ENCODE results near the gene NBEA. TPM values are rescaled to one million over a fixed set of nuclear protein-coding genes. Genes with fewer than 3 reads are reported as not detected.

Gene NBEA
- total RNA-seq, 5 donors from 2014 or later (not counting 1 experiment from before 2014, with no cell fraction given), result 1.3 to 8.7 (median 3.7) TPM

DNA sequence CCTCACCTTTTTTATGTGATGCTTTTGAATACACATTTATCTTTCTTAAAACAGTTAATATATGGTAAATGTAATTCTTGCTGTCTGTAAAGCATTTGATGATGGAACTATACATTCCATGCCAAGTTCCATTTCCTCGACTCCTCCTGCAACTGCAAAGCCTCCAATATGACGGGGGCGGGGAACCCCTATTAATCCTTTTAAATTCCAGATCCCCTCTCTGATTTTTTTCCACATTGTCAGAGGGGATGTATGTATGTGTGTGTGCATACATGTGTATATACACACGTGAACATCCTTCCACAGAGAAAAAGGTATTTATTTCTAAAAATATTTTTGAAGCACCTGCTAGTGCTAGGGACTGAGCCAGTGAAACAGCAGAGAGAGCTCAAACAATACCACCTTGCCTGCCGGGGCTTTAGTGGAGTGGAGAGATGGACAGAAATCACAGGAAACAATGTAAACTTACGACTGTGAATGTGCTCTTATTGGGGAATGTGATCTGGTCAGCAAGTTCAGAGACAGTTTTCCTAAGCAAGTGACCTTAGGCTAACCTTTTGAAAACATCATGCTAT, 559.7 kb downstream of the NBEA start:
- no peaks in the 10 kb centered on the region for H3K4me1 ChIP-seq (ENCODE audit: control insufficient read depth in 1 of 2, extremely low read depth in 1 of 2, insufficient read depth in 2 of 2, low read length in 2 of 2)
- 86% methylated on average over 1 of the region's 6 CpGs for WGBS (ENCODE audit: insufficient coverage)
- no peak overlapping the region for H3K4me3 Mint-ChIP-seq
- H3K27me3 Mint-ChIP-seq, result no peaks in the 10 kb centered on the region
- no peaks in the 10 kb centered on the region for H3K4me1 Mint-ChIP-seq
- H3K36me3 Mint-ChIP-seq, result no peaks in the 10 kb centered on the region
- no peak overlapping the region for H3K27ac Mint-ChIP-seq
- ChIA-PET POLR2A (no interaction called here), CTCF (no interaction called here)
- no peaks in the 10 kb centered on the region for H3K9me3 ChIP-seq
- peaks cover 0 to 3% (median 0%) of the 10 kb centered on the region in 3 donors for H3K9me3 Mint-ChIP-seq
- DNase-seq (no peak), ATAC-seq (replicated peaks in 1 of 4) (no peak)
- no peak overlapping the region for H3K27ac ChIP-seq (ENCODE audit: low read length)
- no peak overlapping the region for H3K4me3 ChIP-seq (ENCODE audit: control insufficient read depth in 1 of 2, extremely low read depth in 1 of 2, low read length in 1 of 2)
- H3K27me3 ChIP-seq (replicated peaks in 1 of 2; ENCODE audit: control insufficient read depth in 2 of 2, extremely low read depth in 1 of 2, insufficient read depth in 2 of 2, low read length in 1 of 2), result no peaks in the 10 kb centered on the region
- H3K36me3 ChIP-seq (ENCODE audit: control insufficient read depth in 2 of 2, extremely low read depth in 1 of 2, insufficient read depth in 1 of 2, low read length in 1 of 2), result no peaks in the 10 kb centered on the region

DNA sequence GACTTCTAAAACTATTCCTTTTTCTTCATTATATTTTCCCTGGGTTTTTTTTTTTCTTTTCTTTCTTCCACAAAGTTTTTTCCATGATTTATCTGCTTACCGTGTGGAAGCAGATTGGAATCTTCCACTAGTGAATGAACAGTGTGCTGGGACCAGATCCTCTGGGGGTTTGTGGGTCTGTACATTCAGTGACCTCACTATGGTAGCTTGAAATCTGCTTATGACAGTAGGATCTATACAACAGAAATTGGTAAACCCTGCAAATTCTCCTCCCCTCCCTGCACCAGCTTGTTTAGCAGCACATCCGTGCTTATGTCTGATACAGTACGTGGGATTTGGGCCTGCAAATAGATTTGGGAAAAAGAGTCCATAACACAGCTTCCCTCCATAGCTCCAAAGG, 560.4 kb downstream of the NBEA start:
- ChIA-PET POLR2A (no interaction called here), CTCF (no interaction called here)
- Histone ChIP-seq H3K36me3 (ENCODE audit: control insufficient read depth in 2 of 2, extremely low read depth in 1 of 2, insufficient read depth in 1 of 2, low read length in 1 of 2) (no peaks in the 10 kb centered on the region), H3K4me3 (ENCODE audit: control insufficient read depth in 1 of 2, extremely low read depth in 1 of 2, low read length in 1 of 2) (no peak overlapping the region), H3K27me3 (replicated peaks in 1 of 2; ENCODE audit: control insufficient read depth in 2 of 2, extremely low read depth in 1 of 2, insufficient read depth in 2 of 2, low read length in 1 of 2) (no peaks in the 10 kb centered on the region), H3K4me1 (ENCODE audit: control insufficient read depth in 1 of 2, extremely low read depth in 1 of 2, insufficient read depth in 2 of 2, low read length in 2 of 2) (no peaks in the 10 kb centered on the region), H3K9me3 (no peaks in the 10 kb centered on the region), H3K27ac (ENCODE audit: low read length) (no peak overlapping the region)
- WGBS (ENCODE audit: insufficient coverage), result no CpG with 5 or more reads among the region's 3 CpGs
- Mint-ChIP-seq H3K36me3 (no peaks in the 10 kb centered on the region), H3K4me1 (no peaks in the 10 kb centered on the region), H3K27me3 (no peaks in the 10 kb centered on the region), H3K9me3 (peaks cover 0 to 3% (median 0%) of the 10 kb centered on the region in 3 donors), H3K4me3 (no peak overlapping the region), H3K27ac (no peak overlapping the region)
- ATAC-seq (replicated peaks in 1 of 4), result no peak
- no peak for DNase-seq

DNA sequence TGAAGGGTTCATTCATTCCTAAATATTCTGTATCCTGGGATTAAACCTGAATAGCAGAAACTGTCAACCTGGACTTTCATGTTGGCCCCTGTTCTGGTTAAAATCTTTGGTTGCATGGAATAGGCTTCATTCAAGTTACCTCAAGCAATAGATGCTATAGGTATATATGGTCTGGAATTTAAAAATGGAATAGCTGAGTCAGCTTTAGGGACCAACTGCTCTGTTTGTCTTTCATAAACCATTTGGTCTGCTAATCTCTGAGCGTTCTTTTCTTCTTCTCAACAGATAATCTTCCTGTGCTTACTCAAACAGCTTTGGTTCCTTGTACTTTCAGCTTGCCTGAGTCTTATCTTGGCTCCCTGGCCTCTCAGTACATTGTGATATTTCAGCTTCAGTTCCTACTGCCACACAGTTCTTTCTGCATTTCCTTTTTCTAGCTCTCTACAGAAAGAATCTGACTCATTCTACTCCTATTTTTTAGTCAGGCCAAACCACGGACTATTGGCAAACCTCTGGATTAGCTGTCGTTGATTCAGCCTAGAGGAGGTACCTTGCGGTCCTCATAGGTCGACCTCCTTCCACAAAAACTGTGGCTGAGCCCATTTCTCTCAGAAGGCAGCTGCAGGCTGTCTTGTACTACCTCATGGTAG, 570.3 kb downstream of the NBEA start:
- no peak for DNase-seq
- Histone ChIP-seq H3K9me3 (no peaks in the 10 kb centered on the region), H3K27ac (ENCODE audit: low read length) (no peak overlapping the region), H3K4me1 (ENCODE audit: control insufficient read depth in 1 of 2, extremely low read depth in 1 of 2, insufficient read depth in 2 of 2, low read length in 2 of 2) (no peaks in the 10 kb centered on the region), H3K27me3 (replicated peaks in 1 of 2; ENCODE audit: control insufficient read depth in 2 of 2, extremely low read depth in 1 of 2, insufficient read depth in 2 of 2, low read length in 1 of 2) (no peaks in the 10 kb centered on the region), H3K36me3 (ENCODE audit: control insufficient read depth in 2 of 2, extremely low read depth in 1 of 2, insufficient read depth in 1 of 2, low read length in 1 of 2) (no peaks in the 10 kb centered on the region), H3K4me3 (ENCODE audit: control insufficient read depth in 1 of 2, extremely low read depth in 1 of 2, low read length in 1 of 2) (no peak overlapping the region)
- no peaks in the 10 kb centered on the region for H3K36me3 Mint-ChIP-seq
- WGBS (ENCODE audit: insufficient coverage), result 34% methylated on average over 3 of the region's 5 CpGs
- H3K4me1 Mint-ChIP-seq, result no peaks in the 10 kb centered on the region
- no peaks in the 10 kb centered on the region for H3K9me3 Mint-ChIP-seq
- no peak overlapping the region for H3K4me3 Mint-ChIP-seq
- POLR2A ChIA-PET, result interaction anchor here in 1 of 2 donors (1.2 kb wide), 1 partner anchor 16 kb away, joined by 6 read pairs; no protein-coding TSS in a partner anchor
- H3K27ac Mint-ChIP-seq, result no peak overlapping the region
- ATAC-seq (replicated peaks in 1 of 4), result no peak
- CTCF ChIA-PET, result interaction anchor here in 1 of 2 donors (0.7 kb wide), 1 partner anchor 24 kb away, joined by 8 read pairs; no protein-coding TSS in a partner anchor
- H3K27me3 Mint-ChIP-seq, result no peaks in the 10 kb centered on the region

DNA sequence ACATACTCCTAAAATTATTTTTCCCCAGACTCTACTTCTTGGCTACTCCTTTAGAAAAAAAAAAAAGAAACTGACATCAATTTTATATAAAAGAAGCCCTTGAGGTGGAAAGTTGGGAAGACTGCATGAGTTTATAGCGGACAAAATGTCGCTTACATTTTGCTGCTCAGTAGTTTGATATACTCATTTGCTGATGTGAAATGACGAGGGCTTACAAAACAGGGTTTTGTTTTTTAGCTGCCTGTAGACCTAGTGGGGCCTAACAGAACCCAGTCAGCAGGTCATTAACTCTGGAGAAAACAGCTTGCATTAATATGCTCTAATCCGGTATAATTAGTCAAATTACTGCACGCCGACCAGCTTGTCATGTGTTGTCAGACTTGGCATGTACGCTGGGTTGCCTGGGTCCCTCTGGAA, 572.0 kb downstream of the NBEA start:
- no peaks in the 10 kb centered on the region for H3K27me3 Mint-ChIP-seq
- no peaks in the 10 kb centered on the region for H3K4me1 Mint-ChIP-seq
- DNase-seq, result no peak
- no peak for ATAC-seq (replicated peaks in 1 of 4)
- Histone ChIP-seq H3K4me3 (ENCODE audit: control insufficient read depth in 1 of 2, extremely low read depth in 1 of 2, low read length in 1 of 2) (no peak overlapping the region), H3K27me3 (replicated peaks in 1 of 2; ENCODE audit: control insufficient read depth in 2 of 2, extremely low read depth in 1 of 2, insufficient read depth in 2 of 2, low read length in 1 of 2) (no peaks in the 10 kb centered on the region), H3K9me3 (no peaks in the 10 kb centered on the region), H3K4me1 (ENCODE audit: control insufficient read depth in 1 of 2, extremely low read depth in 1 of 2, insufficient read depth in 2 of 2, low read length in 2 of 2) (no peaks in the 10 kb centered on the region), H3K27ac (ENCODE audit: low read length) (no peak overlapping the region), H3K36me3 (ENCODE audit: control insufficient read depth in 2 of 2, extremely low read depth in 1 of 2, insufficient read depth in 1 of 2, low read length in 1 of 2) (no peaks in the 10 kb centered on the region)
- H3K36me3 Mint-ChIP-seq, result no peaks in the 10 kb centered on the region
- ChIA-PET CTCF (no interaction called here), POLR2A (no interaction called here)
- H3K4me3 Mint-ChIP-seq, result no peak overlapping the region
- no peak overlapping the region for H3K27ac Mint-ChIP-seq
- 88% methylated on average over 6 of the region's 7 CpGs for WGBS (ENCODE audit: insufficient coverage)
- H3K9me3 Mint-ChIP-seq, result no peaks in the 10 kb centered on the region

DNA sequence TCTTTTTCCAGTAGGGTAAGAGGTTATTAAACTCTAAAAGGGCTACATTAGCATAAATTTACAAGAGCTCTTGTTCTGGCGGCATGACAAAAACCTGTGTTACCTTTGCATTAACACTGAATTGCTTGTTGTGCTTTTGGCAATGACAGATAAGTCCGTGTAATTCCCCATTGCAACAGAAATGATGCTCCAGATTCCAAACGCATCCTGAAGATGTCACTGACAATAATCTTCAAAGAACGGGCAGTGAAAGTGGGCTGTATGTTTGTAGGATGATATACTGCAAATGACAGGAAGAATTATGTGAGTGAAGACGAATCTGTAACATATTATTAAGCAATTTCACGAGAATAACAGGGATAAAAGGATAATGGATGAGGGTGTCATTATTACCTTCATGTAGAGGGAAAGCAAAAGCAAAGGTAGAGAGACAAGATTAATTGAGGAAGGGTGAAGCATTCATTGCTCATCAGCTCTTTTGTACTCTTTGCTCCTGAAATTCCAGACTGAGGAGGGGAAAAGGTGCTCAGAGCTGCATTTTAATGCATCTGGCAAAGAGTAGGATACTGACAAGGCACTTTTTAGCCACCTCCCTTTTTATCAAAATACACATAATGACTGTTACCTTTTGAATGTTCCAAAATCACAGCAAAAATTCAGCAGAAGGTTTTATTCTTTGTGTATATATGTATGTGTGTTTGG, 572.9 kb downstream of the NBEA start:
- Histone ChIP-seq H3K27me3 (replicated peaks in 1 of 2; ENCODE audit: control insufficient read depth in 2 of 2, extremely low read depth in 1 of 2, insufficient read depth in 2 of 2, low read length in 1 of 2) (no peaks in the 10 kb centered on the region), H3K4me1 (ENCODE audit: control insufficient read depth in 1 of 2, extremely low read depth in 1 of 2, insufficient read depth in 2 of 2, low read length in 2 of 2) (no peaks in the 10 kb centered on the region), H3K36me3 (ENCODE audit: control insufficient read depth in 2 of 2, extremely low read depth in 1 of 2, insufficient read depth in 1 of 2, low read length in 1 of 2) (no peaks in the 10 kb centered on the region), H3K4me3 (ENCODE audit: control insufficient read depth in 1 of 2, extremely low read depth in 1 of 2, low read length in 1 of 2) (no peak overlapping the region), H3K27ac (ENCODE audit: low read length) (no peak overlapping the region), H3K9me3 (no peaks in the 10 kb centered on the region)
- no peak for DNase-seq
- Mint-ChIP-seq H3K36me3 (no peaks in the 10 kb centered on the region), H3K9me3 (no peaks in the 10 kb centered on the region), H3K4me1 (no peaks in the 10 kb centered on the region), H3K4me3 (no peak overlapping the region), H3K27me3 (no peaks in the 10 kb centered on the region), H3K27ac (no peak overlapping the region)
- 92% methylated on average over 4 of the region's 6 CpGs for WGBS (ENCODE audit: insufficient coverage)
- POLR2A ChIA-PET, result no interaction called here
- ATAC-seq (replicated peaks in 1 of 4), result no peak
- CTCF ChIA-PET, result no interaction called here

DNA sequence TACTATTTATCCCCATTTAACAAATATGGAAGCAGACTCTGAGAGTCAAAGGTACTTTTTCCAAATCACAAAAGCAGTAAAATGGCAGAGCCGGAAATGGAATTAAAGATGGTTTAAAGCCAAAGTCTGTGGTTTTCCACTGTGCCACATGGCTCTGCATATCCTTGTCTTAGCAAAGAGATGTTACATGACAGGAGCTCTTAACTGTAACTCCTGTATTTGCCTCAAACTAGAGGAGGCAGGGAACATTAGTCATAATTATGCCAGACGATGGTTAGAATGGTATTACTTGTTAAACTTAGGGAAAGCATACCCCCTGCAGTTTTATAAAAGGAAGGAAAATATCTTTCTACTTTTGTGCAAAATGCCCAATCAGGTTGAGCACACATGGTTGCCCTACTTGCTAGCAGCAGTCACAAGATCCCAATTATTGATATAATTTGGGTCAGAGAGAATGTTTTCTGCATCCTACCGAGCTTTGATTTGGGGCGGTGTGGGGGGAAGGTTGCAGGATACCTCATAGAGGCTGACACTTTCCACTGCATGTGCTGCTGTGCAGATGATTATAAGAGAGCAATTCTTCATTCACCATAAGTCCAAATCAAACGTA, 576.4 kb downstream of the NBEA start:
- Mint-ChIP-seq H3K27ac (no peak overlapping the region), H3K27me3 (no peaks in the 10 kb centered on the region), H3K36me3 (no peaks in the 10 kb centered on the region), H3K4me1 (no peaks in the 10 kb centered on the region), H3K4me3 (no peak overlapping the region), H3K9me3 (peaks cover 0 to 6% (median 0%) of the 10 kb centered on the region in 3 donors)
- Histone ChIP-seq H3K4me3 (ENCODE audit: control insufficient read depth in 1 of 2, extremely low read depth in 1 of 2, low read length in 1 of 2) (no peak overlapping the region), H3K9me3 (no peaks in the 10 kb centered on the region), H3K4me1 (ENCODE audit: control insufficient read depth in 1 of 2, extremely low read depth in 1 of 2, insufficient read depth in 2 of 2, low read length in 2 of 2) (no peaks in the 10 kb centered on the region), H3K36me3 (ENCODE audit: control insufficient read depth in 2 of 2, extremely low read depth in 1 of 2, insufficient read depth in 1 of 2, low read length in 1 of 2) (no peaks in the 10 kb centered on the region), H3K27ac (ENCODE audit: low read length) (no peak overlapping the region), H3K27me3 (replicated peaks in 1 of 2; ENCODE audit: control insufficient read depth in 2 of 2, extremely low read depth in 1 of 2, insufficient read depth in 2 of 2, low read length in 1 of 2) (no peaks in the 10 kb centered on the region)
- ATAC-seq (replicated peaks in 1 of 4), result no peak
- CTCF ChIA-PET, result no interaction called here
- POLR2A ChIA-PET, result no interaction called here
- WGBS (ENCODE audit: insufficient coverage), result 83% methylated on average over 1 of the region's 5 CpGs
- DNase-seq, result no peak
